HFF-Myc (cell line): Measurements from ENCODE around the gene ACCSL.

Experiments used
- DNase-seq: peaks from one replicate; pipeline ENCODE4 v3.0.0-alpha.2; 2011; ENCODE audit warnings: low read depth; ENCODE audit errors: extremely low read depth
- H3K4me3 ChIP-seq: replicated peaks from 2 replicates; pipeline ENCODE4 v1.5.1; 2011; ENCODE audit warnings: low read depth, mild to moderate bottlenecking, control low read depth, low read length
- CTCF ChIP-seq: IDR thresholded peaks from 2 replicates; pipeline ENCODE4 v1.5.1; 2012; ENCODE audit warnings: mild to moderate bottlenecking, low read depth, low read length, control low read depth; ENCODE audit errors: missing control alignments

Gene ACCSL

DNA sequence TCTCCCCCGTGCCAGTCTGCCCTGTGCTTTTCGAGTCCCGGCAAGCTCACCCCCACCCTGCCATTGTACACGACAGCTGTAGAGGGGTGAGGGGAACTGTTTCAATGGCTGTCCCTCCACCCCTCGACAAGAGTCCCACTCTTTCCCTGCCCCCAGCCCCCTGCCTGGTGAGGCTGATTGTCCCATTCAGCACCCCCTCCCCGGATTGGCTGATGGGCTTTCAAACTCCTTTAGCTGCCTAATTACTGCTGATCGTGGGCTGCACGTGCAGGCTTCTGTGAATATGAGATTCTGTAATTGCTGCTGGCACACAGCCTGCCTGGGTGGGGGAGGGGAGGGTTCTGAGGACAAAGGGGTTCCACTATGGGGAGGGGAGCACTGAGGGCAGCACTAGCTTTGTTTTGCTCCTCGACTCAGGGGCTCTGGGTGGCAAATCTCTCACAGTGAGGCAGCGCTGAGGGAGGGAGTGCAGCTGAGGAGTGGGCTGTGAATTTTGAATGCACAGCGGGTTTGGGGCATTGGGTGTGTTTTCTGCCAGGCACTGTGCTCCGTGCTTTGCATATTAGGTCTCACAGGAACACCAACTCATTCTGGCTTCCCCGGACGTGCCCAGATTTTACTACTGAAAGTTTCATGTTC, 42.6 kb upstream of the ACCSL start:
- H3K4me3 ChIP-seq, result no peak overlapping the region
- no peak for DNase-seq
- no peak for TF ChIP-seq CTCF

DNA sequence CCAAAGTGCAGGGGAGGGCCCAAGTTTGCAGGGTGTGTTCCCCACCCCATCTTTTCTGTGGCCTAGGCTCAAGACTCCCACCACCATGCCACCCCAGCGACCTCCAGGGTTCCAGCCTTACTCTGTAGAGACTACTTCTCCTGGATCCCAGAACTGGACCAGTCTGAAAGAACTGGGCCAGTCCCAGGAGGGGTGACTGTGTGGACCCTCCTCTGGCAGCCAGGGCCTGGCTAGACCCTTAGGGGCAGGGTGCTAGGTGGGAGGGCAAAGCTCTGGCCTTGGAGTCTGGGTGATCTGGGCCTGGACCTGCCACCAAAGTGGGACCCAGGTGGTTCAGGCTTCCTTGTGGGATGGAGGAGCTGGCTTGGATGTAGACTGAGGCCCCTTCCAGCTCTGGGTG, 41.8 kb upstream of the ACCSL start:
- TF ChIP-seq CTCF, result no peak
- H3K4me3 ChIP-seq, result no peak overlapping the region
- DNase-seq, result no peak

- no peak overlapping the region for H3K4me3 ChIP-seq
- TF ChIP-seq CTCF, result no peak
- DNase-seq, result no peak
Observed at GRCh38 chr11:44006917-44007361, 40.8 kb upstream of the ACCSL start.

DNA sequence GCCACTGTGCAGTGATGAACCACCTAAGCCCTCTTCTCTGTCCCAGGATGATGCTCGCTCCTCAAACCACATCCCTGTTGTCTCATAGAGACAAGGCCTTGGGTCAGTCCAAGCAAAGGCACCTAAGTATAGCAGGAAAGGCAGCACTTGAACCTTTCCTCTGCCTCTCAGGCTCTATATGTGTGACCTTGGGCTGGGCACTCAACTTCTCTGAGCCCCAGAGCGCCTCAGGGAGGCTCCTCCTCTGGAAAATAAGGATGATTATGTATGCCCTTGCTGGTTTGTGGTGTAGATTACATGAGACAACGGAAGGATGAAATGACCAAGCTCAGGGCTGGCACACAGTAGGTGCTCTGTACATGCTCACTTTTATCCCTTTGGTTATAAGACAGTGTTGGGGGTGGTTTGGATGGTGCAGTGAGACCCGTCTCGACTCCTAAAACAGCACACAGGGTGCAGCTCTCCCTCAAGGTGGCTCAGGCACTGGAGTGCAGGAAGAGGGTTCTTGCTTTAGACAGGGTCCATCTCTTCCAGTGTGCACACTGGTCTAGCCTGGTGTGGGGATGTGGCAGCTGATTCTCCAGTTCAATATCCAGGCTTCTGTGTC, 40.2 kb upstream of the ACCSL start:
- no peak overlapping the region for H3K4me3 ChIP-seq
- no peak for TF ChIP-seq CTCF
- no peak for DNase-seq

- no peak for TF ChIP-seq CTCF
- H3K4me3 ChIP-seq, result no peak overlapping the region
- DNase-seq, result no peak
Observed at GRCh38 chr11:44008088-44008501, 39.7 kb upstream of the ACCSL start.

DNA sequence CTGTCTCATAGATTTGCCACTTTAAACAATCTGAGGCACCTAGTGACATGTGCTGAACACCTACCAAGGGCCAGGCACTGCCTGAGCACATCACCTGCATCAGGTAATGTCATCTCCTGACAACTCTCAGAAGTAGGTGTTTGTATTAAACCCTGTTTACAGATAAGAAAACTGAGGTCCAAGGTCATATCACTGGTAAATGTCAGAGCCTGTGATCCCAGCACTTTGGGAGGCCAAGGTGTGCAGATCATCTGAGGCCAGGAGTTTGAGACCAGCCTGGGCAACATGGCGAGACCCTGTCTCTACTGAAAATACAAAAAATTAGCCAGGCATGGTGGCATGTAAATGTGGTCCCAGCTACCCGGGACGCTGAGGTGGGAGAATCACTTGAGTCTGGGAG, 39.1 kb upstream of the ACCSL start:
- DNase-seq, result no peak
- no peak for TF ChIP-seq CTCF
- H3K4me3 ChIP-seq, result no peak overlapping the region
